Gastrocnemius medialis (tissue), 4 donors: ENCODE data around the gene SENP1.

Source experiments
- CTCF ChIP-seq, 5 experiments: fragments of 450-650 bp in 3 of 5; fragments of 200-600 bp in 2 of 5; sonication (generic) in 2 of 5; IDR thresholded peaks in 4 of 5; conservative IDR thresholded peaks in 1 of 5; 1 replicate in 4 of 5; 2 replicates in 1 of 5; pipeline ENCODE4 v1.5.1; 2016 to 2019; ENCODE audit warnings: antibody characterized with exemption in 5 of 5, mild to moderate bottlenecking in 3 of 5, moderate library complexity in 3 of 5
- POLR2A ChIP-seq, 2 donors: fragments of 450-650 bp; IDR thresholded peaks; one replicate each; pipeline ENCODE4 v1.6.1; 2017; ENCODE audit warnings: antibody characterized with exemption in 2 of 2, mild to moderate bottlenecking in 2 of 2, moderate library complexity in 2 of 2

GRCh38 chr12:48017921-48018617 lies 87.8 kb downstream of the SENP1 start:
- TF ChIP-seq CTCF (IDR thresholded peaks at IDR 0.05 in 4 of 5, conservative IDR thresholded peaks at IDR 0.05 in 1 of 5) (no peak), POLR2A (IDR thresholded peaks at IDR 0.05) (no peak)
